Upper lobe of left lung (tissue), 6 donors: Measurements from ENCODE around the gene MYL10. TPM values are rescaled to one million over a fixed set of nuclear protein-coding genes. Genes with fewer than 3 reads are reported as not detected.
"Not testable (repeated sequence)": the region's sequence is repeated elsewhere in the genome, so short reads cannot be mapped to it uniquely, and the experiment has no call there.

Experiments
- ATAC-seq, 2 donors: fragments of 200-7000 bp; cut with Tn5 transposase; one replicate each; pipeline ENCODE4 v1.9.1; 2022; ENCODE audit warnings: mild to moderate bottlenecking in 2 of 2, moderate library complexity in 2 of 2; ENCODE audit not compliant: low FRiP score in 2 of 2
- DNase-seq, 2 donors: peaks; one replicate each; pipeline ENCODE4 v3.0.0-alpha.2; 2019 to 2020
- H3K27ac ChIP-seq, 4 donors: fragments of 200-600 bp; sonication (generic); one replicate each; pipeline ENCODE4 v1.5.1; 2016 to 2019
- H3K27me3 ChIP-seq, 4 donors: fragments of 200-600 bp; sonication (generic); one replicate each; pipeline ENCODE4 v1.5.1; 2017 to 2019
- H3K36me3 ChIP-seq, 4 donors: fragments of 200-600 bp; sonication (generic); one replicate each; pipeline ENCODE4 v1.5.1; 2016 to 2019
- H3K4me1 ChIP-seq, 4 donors: fragments of 200-600 bp; sonication (generic); one replicate each; pipeline ENCODE4 v1.5.1; 2018 to 2019
- H3K4me3 ChIP-seq, 4 donors: fragments of 200-600 bp; sonication (generic); one replicate each; pipeline ENCODE4 v1.5.1; 2017 to 2019; ENCODE audit warnings: mild to moderate bottlenecking in 2 of 4, moderate library complexity in 1 of 4
- H3K9me3 ChIP-seq, 4 donors: fragments of 200-600 bp; sonication (generic); one replicate each; pipeline ENCODE4 v1.5.1; 2018 to 2019
- CTCF ChIP-seq, 6 experiments: fragments of 450-650 bp in 4 of 6; fragments of 200-600 bp in 2 of 6; sonication (generic) in 2 of 6; IDR thresholded peaks; one replicate each; pipeline ENCODE4 v1.5.1; 2016 to 2019; ENCODE audit warnings: antibody characterized with exemption in 6 of 6
- EP300 ChIP-seq, 4 donors: sonication (generic); formaldehyde crosslinking; IDR thresholded peaks; one replicate each; pipeline ENCODE4 v1.5.1; 2017; ENCODE audit warnings: antibody characterized with exemption in 4 of 4, control low read depth in 2 of 4
- POLR2A ChIP-seq, 4 donors: fragments of 450-650 bp; IDR thresholded peaks; one replicate each; pipeline ENCODE4 v1.5.1; 2016 to 2017; ENCODE audit warnings: antibody characterized with exemption in 4 of 4, mild to moderate bottlenecking in 2 of 4
- POLR2AphosphoS5 ChIP-seq, 2 donors: sonication (generic); formaldehyde crosslinking; IDR thresholded peaks; one replicate each; pipeline ENCODE4 v1.5.1; 2017; ENCODE audit warnings: antibody characterized with exemption in 2 of 2
- WGBS, 2 donors: methylation state at CpG; one replicate each; pipeline ENCODE4 v1.1.5; 2017 to 2018; 5-methylcytosine and 5-hydroxymethylcytosine counted together
- total RNA-seq, 6 donors: library from RNA; depleted of rRNA in 4 of 6; stranded (reverse); fragments of >200 nt in 4 of 6; gene quantifications; one replicate each; pipeline versions ENCODE4 v1.1.0 to v1.2.1, GENCODE V29; 2016 to 2021
- donor health status: DM: no; HTN: no; CAD: no; lungs with moderate emphysema.
- donor health status: DM: no; HTN: yes; CAD: no; lungs with severe emphysema.

MYL10 gene
- total RNA-seq, 6 donors from 2014 or later: not detected

GRCh38 chr7:101650579-101651081 lies 21.5 kb upstream of the MYL10 start:
- WGBS, 2 donors: 24 to 43% methylated on average over 6 to 8 of the region's 8 CpGs
- no peak overlapping the region for H3K27ac ChIP-seq
- H3K4me3 ChIP-seq: no peak overlapping the region
- DNase-seq: no peak
- H3K9me3 ChIP-seq: no peaks in the 10 kb centered on the region
- TF ChIP-seq CTCF (IDR thresholded peaks at IDR 0.05): no peak
- TF ChIP-seq POLR2A (IDR thresholded peaks at IDR 0.05): no peak
- TF ChIP-seq POLR2AphosphoS5 (IDR thresholded peaks at IDR 0.05): no peak
- no peak for TF ChIP-seq EP300 (IDR thresholded peaks at IDR 0.05)
- H3K27me3 ChIP-seq: no peaks in the 10 kb centered on the region
- H3K36me3 ChIP-seq: no peaks in the 10 kb centered on the region
- ATAC-seq: no peak
- no peaks in the 10 kb centered on the region for H3K4me1 ChIP-seq

GRCh38 chr7:101647876-101648275 lies 18.8 kb upstream of the MYL10 start:
- 87 to 96% methylated on average over 12 of the region's 12 CpGs for whole genome bisulfite sequencing, 2 donors
- H3K27ac ChIP-seq, H3K36me3 ChIP-seq, ATAC-seq, H3K9me3 ChIP-seq, H3K4me1 ChIP-seq, H3K27me3 ChIP-seq, DNase-seq, H3K4me3 ChIP-seq: not testable (repeated sequence)

GRCh38 chr7:101645951-101646350 lies 16.9 kb upstream of the MYL10 start:
- no peaks in the 10 kb centered on the region for H3K36me3 ChIP-seq
- H3K27me3 ChIP-seq: no peaks in the 10 kb centered on the region
- DNase-seq: no peak
- no peak overlapping the region for H3K4me3 ChIP-seq
- H3K27ac ChIP-seq: no peak overlapping the region
- peaks cover 0 to 8% (median 6%) of the 10 kb centered on the region in 4 donors for H3K4me1 ChIP-seq
- no peak for TF ChIP-seq CTCF (IDR thresholded peaks at IDR 0.05)
- TF ChIP-seq POLR2A (IDR thresholded peaks at IDR 0.05): no peak
- no peak for TF ChIP-seq POLR2AphosphoS5 (IDR thresholded peaks at IDR 0.05)
- TF ChIP-seq EP300 (IDR thresholded peaks at IDR 0.05): no peak
- WGBS, 2 donors: 92 to 94% methylated on average over 10 to 12 of the region's 13 CpGs
- no peak for ATAC-seq
- H3K9me3 ChIP-seq: no peaks in the 10 kb centered on the region

GRCh38 chr7:101644879-101645278 lies 15.8 kb upstream of the MYL10 start:
- H3K27me3 ChIP-seq: no peaks in the 10 kb centered on the region
- ATAC-seq (peak in 1 of 2 donors; percentile 35), DNase-seq (no peak)
- H3K36me3 ChIP-seq: no peaks in the 10 kb centered on the region
- 29 to 41% methylated on average over 18 of the region's 18 CpGs for WGBS, 2 donors
- H3K4me3 ChIP-seq: no peak overlapping the region
- H3K27ac ChIP-seq: no peak overlapping the region
- TF ChIP-seq EP300 (IDR thresholded peaks at IDR 0.05) (no peak), POLR2AphosphoS5 (IDR thresholded peaks at IDR 0.05) (no peak), CTCF (IDR thresholded peaks at IDR 0.05) (no peak), POLR2A (IDR thresholded peaks at IDR 0.05) (no peak)
- no peaks in the 10 kb centered on the region for H3K9me3 ChIP-seq
- peaks cover 0 to 8% (median 6%) of the 10 kb centered on the region in 4 donors for H3K4me1 ChIP-seq

GRCh38 chr7:101639127-101639526 lies 10.0 kb upstream of the MYL10 start:
- H3K9me3 ChIP-seq, H3K27ac ChIP-seq, H3K4me1 ChIP-seq, DNase-seq, H3K27me3 ChIP-seq, ATAC-seq, H3K36me3 ChIP-seq, H3K4me3 ChIP-seq: not testable (repeated sequence)
- WGBS, 2 donors: 95 to 97% methylated on average over 4 of the region's 4 CpGs

GRCh38 chr7:101636822-101637623 lies 7.9 kb upstream of the MYL10 start:
- Histone ChIP-seq H3K36me3 (no peaks in the 10 kb centered on the region), H3K27me3 (no peaks in the 10 kb centered on the region), H3K4me3 (no peak overlapping the region), H3K4me1 (no peaks in the 10 kb centered on the region), H3K9me3 (peaks cover 0 to 5% (median 0%) of the 10 kb centered on the region in 4 donors), H3K27ac (no peak overlapping the region)
- peak in 1 of 2 donors; percentile 5 for ATAC-seq
- WGBS, 2 donors: 59 to 72% methylated on average over 8 to 9 of the region's 9 CpGs
- no peak for TF ChIP-seq CTCF (IDR thresholded peaks at IDR 0.05)
- no peak for DNase-seq
